Vagina (tissue), 2 donors: ENCODE data around the gene ZSCAN21.
A peak's percentile ranks its signal among the peaks of the same experiment; 100 is the strongest.

Experiments
- POLR2A ChIP-seq, 2 donors: fragments of 450-650 bp; IDR thresholded peaks; one replicate each; pipeline ENCODE4 v1.6.1; 2017; ENCODE audit warnings: antibody characterized with exemption in 2 of 2, mild to moderate bottlenecking in 2 of 2, moderate library complexity in 2 of 2
- POLR2AphosphoS5 ChIP-seq, 2 donors: sonication (generic); formaldehyde crosslinking; IDR thresholded peaks; one replicate each; pipeline ENCODE4 v1.9.0; 2017; ENCODE audit warnings: antibody characterized with exemption in 2 of 2, mild to moderate bottlenecking in 2 of 2, low read depth in 1 of 2; ENCODE audit not compliant: insufficient read depth in 1 of 2
- TF ChIP-seq, protein P1 (sequence below), 3 experiments: fragments of 450-650 bp in 2 of 3; fragments of 200-600 bp in 1 of 3; sonication (generic) in 1 of 3; IDR thresholded peaks; one replicate each; pipeline ENCODE4 v1.5.1; 2017 to 2019; ENCODE audit warnings: antibody characterized with exemption in 3 of 3, mild to moderate bottlenecking in 2 of 3, moderate library complexity in 2 of 3

DNA sequence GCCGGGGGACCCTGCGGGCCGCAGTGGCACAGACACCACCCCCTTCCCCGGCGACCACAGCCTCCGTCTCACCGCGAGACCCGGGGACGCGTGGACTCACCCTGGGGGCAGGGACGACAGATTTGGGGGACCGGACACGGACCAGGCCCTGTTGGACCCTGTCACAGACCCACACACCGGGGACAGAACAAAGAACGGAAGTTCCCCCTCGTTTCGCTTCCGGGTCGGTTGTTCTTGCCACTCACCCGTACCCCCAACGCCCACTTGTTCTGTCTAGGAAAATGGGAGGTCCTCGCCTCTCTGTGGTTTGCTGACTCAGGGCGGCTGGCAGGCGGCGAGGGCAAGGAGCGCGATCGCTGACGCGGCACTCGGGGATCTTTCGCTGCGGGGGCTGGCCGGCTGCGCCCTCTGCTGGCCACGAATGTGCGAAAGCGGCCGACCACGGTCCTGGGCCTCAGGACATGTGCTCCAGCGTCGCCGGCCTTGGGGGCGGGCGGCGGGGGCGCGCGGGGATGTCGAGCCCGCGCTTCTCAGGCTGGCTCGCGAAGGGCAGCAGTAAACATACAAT lies 32.0 kb downstream of the ZSCAN21 start, which contains the start of gene ZNF3:
- TF ChIP-seq, protein P1, sequence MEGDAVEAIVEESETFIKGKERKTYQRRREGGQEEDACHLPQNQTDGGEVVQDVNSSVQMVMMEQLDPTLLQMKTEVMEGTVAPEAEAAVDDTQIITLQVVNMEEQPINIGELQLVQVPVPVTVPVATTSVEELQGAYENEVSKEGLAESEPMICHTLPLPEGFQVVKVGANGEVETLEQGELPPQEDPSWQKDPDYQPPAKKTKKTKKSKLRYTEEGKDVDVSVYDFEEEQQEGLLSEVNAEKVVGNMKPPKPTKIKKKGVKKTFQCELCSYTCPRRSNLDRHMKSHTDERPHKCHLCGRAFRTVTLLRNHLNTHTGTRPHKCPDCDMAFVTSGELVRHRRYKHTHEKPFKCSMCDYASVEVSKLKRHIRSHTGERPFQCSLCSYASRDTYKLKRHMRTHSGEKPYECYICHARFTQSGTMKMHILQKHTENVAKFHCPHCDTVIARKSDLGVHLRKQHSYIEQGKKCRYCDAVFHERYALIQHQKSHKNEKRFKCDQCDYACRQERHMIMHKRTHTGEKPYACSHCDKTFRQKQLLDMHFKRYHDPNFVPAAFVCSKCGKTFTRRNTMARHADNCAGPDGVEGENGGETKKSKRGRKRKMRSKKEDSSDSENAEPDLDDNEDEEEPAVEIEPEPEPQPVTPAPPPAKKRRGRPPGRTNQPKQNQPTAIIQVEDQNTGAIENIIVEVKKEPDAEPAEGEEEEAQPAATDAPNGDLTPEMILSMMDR (IDR thresholded peaks at IDR 0.05) = peak; percentile 65 to 97 (median 92)
- TF ChIP-seq POLR2AphosphoS5 (IDR thresholded peaks at IDR 0.05; ENCODE audit: insufficient read depth in 1 of 2, low read depth in 1 of 2) (peak; percentile 86 to 94), POLR2A (IDR thresholded peaks at IDR 0.05) (peak in 1 of 2 donors; percentile 20)
